GM18520 (cell line): Measurements from ENCODE around the gene CACNA1S.

Experiments used
- ATAC-seq: cut with Tn5 transposase; IDR thresholded peaks from one replicate; pipeline ENCODE4 v1.9.1; 2021; ENCODE audit not compliant: unreplicated experiment

CACNA1S gene

DNA sequence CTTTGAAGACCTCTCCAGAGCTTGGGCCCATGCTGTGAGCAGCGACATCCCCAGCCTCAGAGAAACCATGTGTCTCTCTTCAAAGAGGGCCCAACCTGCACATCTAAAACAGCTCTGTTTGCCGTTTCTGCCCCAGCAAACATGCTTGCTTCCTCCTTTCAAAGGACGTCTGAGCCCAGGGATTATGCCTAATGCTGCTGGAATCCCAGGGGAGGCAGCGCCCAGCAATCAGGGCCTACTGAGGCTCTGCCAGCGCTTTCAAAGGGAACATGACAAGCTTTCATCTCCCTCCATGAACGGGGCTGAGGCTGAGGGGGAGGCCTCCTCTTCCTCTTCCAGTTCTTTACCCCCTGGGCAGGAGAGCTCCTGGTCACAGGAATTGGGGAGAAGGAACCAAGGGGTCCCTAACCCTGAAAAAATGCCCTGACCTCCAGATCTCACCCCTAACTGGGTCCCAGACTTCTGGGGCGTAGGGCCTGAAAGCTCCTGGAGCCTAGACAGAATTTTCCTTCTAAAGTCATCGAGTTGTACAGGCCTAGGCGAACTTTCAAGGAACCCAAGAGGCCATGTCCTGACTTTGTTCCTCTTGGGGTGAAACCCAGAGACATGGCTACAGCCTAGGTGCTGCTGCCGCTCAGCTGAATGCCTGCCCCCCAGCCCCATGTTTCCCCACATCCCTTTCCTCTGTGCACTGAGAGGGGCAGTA, 28.2 kb upstream of the CACNA1S start:
- ATAC-seq: no peak

DNA sequence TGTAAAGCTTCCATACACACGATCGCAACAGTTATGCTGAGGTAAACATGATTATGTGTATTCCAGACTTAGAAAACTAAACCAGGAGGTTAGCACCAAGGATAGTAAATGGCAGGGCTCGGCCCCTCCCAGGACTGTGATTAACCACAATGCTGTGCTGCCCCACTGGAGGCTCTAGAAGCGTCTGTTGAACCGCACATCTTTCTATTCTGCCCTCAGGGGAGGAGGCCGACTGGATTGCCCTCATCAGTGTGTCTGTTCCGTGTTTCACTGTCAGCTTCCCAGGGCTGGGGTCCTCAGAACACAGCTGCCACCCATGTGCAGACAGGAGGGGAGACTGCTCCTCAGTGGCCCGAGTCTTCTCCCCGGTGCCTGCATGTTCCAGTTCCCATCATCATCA, 27.5 kb upstream of the CACNA1S start:
- no peak for ATAC-seq

DNA sequence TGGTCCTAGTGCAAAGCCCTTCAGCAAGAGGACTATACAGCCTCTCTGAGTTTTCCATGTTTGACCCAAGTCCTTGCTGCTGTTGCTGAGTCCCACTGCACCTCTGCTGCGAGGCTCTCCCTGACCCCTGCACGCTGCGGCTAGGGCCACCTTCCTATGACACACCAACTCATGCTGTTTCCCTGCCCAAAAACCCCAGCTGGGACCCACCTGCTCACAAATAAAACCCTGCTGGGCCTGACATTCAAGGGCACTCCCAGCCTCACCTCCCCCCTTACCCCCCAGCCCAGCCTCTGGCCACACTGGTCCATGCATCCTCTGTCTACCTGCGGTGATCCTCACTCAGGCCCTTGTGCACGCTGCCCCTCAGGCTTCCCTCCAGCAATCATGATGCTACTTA, 27.1 kb upstream of the CACNA1S start:
- ATAC-seq: no peak

DNA sequence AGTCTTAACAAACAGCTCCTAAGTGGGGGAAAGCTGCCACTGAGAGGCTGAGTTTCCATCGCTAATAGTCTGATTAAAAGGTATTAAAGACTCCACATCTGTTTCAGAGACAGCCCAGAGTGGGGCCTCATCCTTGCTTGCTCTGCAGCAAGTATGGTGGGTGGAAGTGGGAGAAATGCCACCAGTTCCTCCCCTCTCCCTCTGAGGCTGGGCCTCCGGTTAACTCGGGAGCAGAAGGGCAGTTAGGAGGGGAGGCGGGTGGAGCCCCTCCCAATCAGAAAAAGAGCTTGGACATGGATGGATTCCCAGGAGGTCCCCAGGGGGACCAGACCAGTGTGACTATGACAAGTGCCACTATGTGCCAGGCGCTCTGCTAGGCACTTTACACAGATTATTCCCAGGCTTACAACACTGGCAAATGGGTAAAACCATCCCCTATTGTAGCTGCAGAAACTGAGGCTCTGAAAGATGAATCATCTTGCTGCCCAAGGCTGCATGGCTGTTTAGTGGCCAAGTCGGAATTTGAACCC, 26.1 kb upstream of the CACNA1S start:
- ATAC-seq: no peak

DNA sequence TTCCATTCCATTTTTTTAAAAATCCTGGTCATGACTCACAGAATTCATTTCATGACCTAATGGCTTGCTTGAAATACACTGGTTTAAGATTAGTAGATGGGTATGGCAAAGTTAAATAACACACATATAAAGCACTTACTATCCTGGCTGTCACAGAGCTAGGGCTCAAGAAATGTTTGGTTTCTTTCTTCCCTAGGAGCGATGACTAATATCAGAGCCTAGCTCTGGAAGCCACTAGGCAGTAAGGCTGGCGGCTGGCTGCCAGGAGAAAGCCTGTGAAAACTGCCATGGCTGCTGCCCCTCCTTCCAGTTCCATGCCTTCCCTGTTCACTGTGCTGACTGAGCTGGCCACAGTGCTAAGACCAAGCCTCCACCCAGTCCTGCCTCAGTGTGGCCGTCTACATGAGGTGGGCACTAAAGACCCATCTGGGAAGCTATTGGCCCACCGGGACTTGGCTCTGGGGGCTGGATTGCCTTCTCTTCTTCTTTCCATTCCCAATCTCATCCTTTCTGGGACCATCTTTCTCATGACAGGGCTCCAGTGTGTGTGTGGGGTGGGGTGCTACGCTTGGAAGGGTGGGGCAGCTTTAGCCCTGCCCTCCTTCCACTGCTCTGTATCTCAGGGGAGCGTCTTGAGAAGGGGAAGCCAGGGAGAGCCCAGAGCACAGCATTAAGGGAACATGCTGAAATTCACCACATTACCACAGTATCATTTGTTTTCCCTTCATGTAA, 25.5 kb upstream of the CACNA1S start:
- no peak for ATAC-seq

DNA sequence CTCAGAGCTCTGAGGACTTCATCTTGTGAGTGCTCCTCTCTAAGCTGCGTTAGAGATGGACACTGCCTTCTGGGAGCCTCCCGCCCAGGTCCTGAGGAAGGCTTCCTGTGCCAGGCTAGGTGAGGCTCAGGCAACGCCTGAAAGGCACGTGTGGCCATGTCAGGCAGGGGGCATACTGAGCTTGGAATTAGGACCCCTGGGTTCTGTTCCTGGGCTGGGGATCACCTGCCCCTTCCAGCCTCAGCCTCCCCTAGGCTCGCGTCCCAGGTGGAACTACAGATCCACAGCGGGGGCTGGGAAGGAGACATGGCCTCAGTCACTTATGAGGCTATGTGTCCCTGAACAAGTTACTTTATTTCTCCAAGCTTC, 24.8 kb upstream of the CACNA1S start:
- no peak for ATAC-seq

DNA sequence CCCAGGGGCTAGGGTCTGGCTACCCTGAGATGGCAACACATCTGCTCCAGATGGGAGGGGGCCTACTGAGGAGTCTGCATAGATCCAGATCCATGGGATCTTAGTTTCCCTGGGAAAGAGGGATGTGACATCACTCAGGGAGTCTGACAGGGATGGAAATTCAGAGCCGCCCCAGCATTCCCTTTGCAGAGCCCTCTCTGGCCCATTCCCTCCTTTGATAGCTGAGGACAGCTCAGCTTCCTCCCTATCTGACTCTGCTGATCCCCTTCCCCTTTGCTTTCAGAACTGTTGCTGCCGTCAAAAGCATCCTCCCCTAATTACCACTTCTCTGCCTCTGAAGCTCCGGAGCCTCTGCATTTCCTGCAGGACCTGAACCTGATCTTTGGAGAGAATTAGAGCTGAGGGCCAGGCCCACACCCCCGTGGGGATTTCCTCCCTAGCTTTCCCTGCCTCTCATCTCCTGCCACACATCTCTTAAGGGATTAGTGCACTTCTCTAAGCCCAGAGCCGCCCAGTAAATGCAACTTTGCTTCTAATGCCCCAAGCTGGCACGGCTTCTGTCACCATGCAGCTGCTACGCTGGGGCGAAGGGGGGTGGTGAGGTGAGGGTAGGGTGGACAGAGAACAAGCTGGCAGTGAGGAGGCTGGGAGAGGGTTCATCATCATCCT, 24.3 kb upstream of the CACNA1S start:
- ATAC-seq: no peak

DNA sequence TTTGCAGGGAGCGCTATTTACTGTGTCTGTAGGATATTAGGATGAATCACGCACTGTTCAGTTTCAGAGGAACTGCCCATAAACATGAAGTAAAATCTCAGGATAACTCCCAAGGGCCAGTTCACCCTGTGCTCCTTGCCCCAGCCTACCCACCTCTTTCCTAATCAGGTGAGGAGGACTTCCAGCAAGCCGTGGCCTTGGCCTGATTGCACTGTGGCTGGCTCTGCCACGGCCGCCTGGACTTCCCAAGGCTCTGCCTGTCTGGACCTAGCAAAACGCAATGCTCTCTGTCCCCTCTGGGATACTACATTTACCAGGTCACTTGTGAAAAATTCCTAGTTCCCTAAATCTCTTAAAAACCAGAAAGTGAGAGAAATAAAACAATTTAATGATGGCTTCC, 22.2 kb upstream of the CACNA1S start:
- no peak for ATAC-seq

DNA sequence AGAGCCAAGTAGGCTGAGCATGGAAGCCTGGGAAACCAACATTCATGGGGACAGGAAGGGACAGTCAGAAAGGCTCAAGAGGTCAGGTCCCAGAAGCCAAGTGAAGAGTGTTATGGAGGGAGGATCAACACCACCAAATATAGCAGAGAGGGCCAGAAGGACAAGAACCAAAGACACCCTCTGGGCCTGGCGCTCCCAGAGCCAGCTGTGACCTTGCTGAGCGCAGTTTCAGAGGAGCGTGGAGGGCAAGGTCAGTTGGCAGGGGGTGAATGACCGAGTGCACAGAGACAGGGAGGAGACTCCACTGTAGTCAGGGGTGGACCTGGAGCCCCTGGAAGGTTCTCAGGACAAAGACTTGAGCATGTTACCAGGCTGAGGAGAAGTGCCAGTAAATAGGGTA, 19.2 kb upstream of the CACNA1S start:
- ATAC-seq: no peak

DNA sequence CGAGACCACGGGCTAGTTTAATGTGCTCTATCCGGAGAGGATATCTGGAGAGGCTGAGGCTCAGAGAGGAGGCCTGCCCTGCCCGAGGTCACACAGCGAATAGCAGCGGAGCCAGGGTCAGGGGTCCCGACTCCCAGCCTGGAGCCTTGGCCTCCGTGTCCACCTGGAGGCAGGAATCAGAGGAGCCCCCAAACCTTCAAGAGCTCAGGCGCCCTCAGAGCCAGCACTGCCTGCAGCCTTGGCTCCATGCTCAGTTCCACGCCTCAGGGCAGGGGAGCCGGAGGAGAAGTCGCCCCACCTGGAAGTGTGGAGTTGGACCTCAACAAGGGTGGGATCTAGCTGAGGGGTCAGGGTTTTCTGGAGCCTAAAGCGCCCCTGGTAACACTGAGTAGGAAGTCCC, 16.7 kb upstream of the CACNA1S start:
- no peak for ATAC-seq

DNA sequence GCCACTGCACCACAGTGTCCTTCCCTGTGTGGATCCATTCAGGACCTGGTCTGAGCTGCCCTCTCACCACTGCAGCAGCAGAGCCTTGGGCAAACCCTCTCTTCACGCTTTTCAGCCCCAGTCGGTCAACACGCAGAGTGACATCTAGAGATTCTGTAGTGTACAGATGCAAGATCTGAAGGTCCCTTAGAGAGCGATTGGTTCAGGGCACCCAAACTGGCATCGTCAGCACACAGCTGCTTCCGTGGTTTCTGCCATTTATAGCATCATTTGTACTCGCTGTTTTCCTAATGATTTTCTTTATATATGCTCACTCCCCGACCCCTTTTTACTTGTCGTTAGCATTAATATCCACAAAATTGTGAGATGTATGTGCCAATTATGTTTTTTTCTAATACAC, 16.2 kb upstream of the CACNA1S start:
- ATAC-seq: no peak

DNA sequence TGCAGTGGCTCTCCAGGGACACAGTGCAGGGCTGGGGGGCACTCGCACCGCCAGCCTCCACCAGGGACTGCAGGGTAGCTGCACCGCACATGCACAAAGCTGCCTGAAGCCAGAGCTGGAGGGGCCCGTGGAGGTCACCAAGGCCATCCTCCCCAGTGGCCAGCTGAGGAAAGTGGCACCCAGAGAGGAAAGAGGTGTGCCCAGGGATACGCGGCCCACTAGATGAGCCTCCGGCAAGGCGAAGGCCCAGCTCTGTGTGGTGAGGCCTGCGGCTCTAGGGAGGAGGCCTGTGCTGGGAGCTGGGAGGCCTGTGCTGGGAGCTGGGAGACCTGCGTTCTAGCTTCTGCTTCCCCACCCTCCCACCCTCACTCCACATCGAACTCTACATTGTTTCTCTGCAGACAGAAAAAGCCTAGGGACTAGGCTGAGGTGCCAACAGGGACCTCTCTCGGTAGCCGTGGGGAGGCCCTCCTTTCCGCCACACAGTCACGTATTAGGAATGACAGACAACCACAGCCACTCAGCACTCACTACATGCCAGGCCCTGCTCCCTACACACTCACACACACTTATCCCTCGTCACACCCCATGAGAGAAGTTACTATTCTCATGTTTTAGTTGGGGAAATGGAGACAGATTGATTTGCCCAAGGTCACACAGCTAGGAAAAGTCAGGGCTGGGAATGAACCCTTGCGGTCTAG, 15.7 kb upstream of the CACNA1S start:
- no peak for ATAC-seq

DNA sequence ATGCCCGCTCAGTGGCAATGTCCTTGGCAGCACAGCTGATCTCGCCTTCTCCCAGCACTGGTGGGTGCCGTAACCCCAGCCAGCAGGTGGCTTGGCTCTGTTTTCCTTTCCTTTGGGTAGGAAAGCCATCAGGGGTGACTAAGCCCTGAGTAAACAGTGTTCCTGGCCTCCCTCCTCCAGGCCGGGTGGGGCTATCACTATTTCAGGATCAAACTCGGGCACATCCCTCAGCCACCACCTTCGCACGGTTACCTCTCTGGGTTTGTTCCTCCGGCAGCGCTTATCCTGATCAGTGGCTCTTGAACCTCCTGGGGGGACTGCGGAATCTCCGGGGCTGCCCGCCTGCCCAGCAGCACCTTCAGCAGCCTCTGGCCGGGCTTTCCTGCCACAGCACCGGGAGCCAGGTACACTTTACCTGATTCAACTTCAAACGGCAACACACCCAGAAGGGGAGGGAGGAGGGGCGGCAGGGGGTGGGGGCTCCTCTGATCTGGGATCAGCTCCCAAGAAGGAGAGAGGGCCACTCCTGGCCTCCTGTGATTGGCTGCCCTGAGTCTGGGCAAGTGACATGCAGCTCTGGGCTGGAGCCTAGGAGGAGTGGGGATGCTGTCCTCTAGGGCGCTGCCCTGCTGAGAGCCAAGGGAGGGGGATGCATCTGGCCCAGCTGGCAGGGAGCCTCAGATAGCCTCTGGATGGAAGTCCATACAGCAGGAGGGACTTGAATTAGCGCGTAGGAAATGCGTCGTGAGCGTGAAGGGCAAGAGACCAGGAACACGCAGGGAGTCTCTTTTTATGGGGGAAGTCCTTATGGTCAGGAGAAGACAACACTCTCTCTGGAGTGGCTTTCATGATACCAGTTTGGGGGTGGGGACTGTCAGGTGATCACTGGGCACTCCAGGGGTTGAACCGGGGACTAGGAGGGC, 14.9 kb upstream of the CACNA1S start, which contains the start of gene ASCL5:
TSS of gene ASCL5 (minus strand) at position 353 of the 923 bp plus-strand sequence. CDS start 11,812 bp downstream, outside the sequence.
- no peak for ATAC-seq

DNA sequence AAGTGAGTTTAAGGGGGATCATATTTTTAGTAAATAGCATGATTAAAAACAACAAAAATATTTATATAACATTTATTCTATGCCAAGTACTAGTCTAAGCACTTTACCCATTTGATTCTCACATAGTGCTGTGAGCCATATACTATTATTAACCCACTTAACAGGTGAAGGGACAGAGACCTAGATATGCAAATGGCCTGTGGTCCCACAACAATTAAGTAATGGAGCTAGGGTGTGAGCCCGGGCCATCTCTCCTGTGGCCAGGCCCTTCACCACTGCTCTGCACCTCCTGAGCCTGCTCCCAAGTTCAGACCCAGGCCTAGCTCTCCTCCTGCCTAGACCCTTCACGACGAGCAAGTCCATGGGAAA, 14.2 kb upstream of the CACNA1S start:
- no peak for ATAC-seq

DNA sequence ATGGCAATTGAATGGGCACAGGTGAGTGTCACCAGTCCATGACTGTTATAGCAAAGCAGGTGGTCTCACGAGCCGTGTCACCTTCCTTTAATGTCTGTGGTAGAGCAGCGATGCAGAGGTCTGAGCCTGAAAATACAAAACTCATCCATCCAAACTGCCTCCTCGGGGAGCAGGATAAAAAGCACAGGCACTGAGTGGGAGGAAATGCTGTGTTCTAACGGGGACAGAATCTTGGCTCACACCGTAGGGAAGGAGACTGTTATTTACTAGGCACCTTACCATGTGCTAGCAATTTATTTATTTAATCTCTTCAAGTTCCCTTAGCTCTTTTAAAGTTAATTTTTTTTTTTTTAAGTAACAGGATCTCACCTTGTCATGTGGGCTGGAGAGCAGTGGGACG, 13.6 kb upstream of the CACNA1S start:
- ATAC-seq: no peak

DNA sequence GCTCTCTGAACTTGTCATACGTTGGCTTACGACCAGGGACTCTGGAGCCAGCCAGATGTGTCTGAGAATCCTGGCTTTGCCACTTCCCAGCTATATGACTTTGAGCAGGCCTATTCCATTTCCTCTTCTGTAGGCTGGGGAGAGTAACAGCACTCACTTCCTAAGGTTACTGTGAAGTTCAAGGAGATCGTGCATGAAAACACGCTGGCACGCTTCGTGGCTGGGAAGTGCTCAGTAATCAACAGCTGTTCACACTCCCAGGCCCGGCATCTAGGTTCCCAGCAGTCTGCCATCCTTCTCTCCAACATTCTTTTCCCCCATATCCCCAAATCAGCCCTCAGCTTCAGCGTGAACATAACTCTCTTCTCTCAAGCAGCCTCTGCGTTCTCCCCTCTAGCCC, 12.8 kb upstream of the CACNA1S start:
- no peak for ATAC-seq

DNA sequence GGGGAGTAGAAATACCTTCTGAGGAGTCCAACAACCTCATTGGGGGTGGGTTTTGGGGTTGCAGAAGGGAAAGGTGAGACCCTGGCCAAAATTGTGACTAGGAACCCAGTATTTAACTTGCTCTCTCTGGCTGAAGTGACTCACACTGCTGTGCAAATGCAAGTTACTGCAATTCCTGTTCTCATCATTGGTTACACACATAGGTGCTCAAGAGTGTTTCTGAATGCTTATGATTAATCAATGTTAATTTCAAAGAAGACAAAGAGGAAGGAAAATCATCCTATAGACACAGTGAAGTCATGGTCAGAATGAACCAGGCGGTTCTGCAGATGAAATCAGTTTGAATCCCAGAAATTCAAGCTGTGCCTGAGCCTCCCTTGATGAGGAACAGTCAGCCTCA, 11.6 kb upstream of the CACNA1S start:
- ATAC-seq: no peak

DNA sequence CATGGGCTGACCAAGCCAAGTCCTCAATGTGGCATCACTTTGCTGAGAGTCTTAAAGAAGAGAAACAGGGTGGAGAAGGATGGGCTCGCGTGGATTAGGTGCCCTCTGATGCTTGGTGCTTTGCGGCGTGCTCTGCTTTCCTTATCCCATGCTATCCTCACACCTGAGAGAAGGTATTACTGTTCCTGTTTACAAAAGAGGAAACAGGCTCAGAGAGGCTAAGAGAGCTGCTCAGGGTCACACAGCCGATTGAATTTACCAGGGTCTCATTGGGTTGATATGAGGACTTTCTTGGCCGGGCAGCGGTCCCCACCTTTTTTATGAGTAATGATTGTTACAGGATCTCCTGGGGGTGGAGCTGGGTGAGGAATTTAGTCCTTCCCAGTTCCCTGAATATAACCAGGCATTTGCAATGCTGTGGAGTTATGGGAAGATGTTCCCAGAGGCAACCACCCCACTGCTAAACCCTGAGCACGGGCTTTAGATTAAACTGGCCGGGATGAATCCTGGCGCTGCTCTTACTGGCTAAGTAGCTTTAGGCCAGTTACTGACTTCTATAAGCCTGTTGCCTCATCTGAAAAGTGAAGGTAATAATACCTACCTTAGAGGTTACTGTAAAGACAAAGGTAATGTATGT, 10.2 kb upstream of the CACNA1S start:
- no peak for ATAC-seq

DNA sequence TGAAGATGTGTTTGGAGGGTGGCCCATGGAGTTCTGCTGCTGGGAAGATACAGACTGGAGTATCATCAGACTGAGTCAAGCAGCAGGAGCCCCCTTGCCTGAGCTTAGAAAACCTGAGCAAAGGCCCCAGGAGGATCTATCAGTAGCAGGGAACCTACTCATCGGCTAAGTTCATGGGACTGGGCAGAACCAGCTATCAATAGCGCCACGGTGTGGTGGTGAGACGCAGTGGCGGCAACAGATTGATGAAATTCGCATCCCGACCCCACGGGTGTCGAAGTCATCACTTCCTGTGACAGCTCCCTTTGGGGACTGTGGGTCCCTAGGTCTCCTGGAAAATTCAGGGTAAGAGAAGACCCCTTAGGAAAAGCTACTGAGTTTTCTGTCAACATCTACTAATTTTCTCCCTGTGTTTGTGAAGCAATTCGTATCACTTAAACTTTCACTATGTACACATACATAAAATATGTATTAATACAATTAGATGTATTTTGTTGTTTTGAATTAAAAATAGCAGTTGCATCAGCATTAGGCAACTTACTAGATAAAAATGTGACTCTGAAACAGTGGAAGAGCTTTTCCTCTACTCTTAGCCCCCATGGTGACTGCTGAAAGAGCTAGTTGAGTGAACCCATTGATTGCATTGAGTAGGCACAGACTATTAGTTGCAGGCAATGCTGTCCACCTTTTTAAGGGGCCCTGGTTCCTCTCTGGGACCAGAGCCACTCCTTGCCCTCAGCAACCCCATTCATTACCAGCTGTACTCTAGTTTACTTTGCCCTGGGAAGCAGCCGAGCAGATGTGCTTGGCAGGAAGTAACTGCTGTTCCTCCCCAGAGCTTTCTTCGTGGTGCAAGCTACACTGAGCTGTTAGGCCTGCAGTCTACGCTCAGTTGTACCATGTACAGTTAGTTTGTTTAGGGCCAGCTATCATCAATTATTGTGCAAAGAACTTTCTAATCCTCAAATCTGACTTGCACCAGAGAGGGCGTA, 7.3 kb upstream of the CACNA1S start:
- no peak for ATAC-seq
